ENCODE measurements around the gene ZRSR2. TPM values are rescaled to one million over a fixed set of nuclear protein-coding genes. Genes with fewer than 3 reads are reported as not detected.

The ZRSR2 gene
- total RNA-seq, 1 donor from 2014 or later = 6.0 TPM

- Histone ChIP-seq H3K27me3 (ENCODE audit: control insufficient read depth, insufficient read depth, low read length) (no peaks in the 10 kb centered on the region), H3K4me3 (ENCODE audit: low read depth, low read length) (peak overlapping the region; percentile 85), H3K36me3 (ENCODE audit: control insufficient read depth, insufficient read depth, low read length) (no peaks in the 10 kb centered on the region)
- no peak for TF ChIP-seq CTCF (IDR thresholded peaks at IDR 0.05; ENCODE audit: insufficient read depth, low read length, poor library complexity, severe bottlenecking)
- DNase-seq (ENCODE audit: low read depth) = no peak
Measured at GRCh38 chrX:15790769-15791290, 546 bp downstream of the ZRSR2 start.

- TF ChIP-seq CTCF (IDR thresholded peaks at IDR 0.05; ENCODE audit: insufficient read depth, low read length, poor library complexity, severe bottlenecking) = no peak
- DNase-seq (ENCODE audit: low read depth) = no peak
- Histone ChIP-seq H3K4me3 (ENCODE audit: low read depth, low read length) (no peak overlapping the region), H3K27me3 (ENCODE audit: control insufficient read depth, insufficient read depth, low read length) (no peaks in the 10 kb centered on the region), H3K36me3 (ENCODE audit: control insufficient read depth, insufficient read depth, low read length) (no peaks in the 10 kb centered on the region)
Measured at GRCh38 chrX:15797707-15798106, 7.4 kb downstream of the ZRSR2 start.

GRCh38 chrX:15804563-15804962 is 14.3 kb downstream of the ZRSR2 start:
- no peak for TF ChIP-seq CTCF (IDR thresholded peaks at IDR 0.05; ENCODE audit: insufficient read depth, low read length, poor library complexity, severe bottlenecking)
- no peak for DNase-seq (ENCODE audit: low read depth)
- Histone ChIP-seq H3K36me3 (ENCODE audit: control insufficient read depth, insufficient read depth, low read length) (no peaks in the 10 kb centered on the region), H3K27me3 (ENCODE audit: control insufficient read depth, insufficient read depth, low read length) (no peaks in the 10 kb centered on the region), H3K4me3 (ENCODE audit: low read depth, low read length) (no peak overlapping the region)

GRCh38 chrX:15808254-15808653 is 18.0 kb downstream of the ZRSR2 start:
- no peaks in the 10 kb centered on the region for H3K36me3 ChIP-seq (ENCODE audit: control insufficient read depth, insufficient read depth, low read length)
- DNase-seq (ENCODE audit: low read depth) = no peak
- H3K27me3 ChIP-seq (ENCODE audit: control insufficient read depth, insufficient read depth, low read length) = no peaks in the 10 kb centered on the region
- H3K4me3 ChIP-seq (ENCODE audit: low read depth, low read length) = no peak overlapping the region
- TF ChIP-seq CTCF (IDR thresholded peaks at IDR 0.05; ENCODE audit: insufficient read depth, low read length, poor library complexity, severe bottlenecking) = no peak

GRCh38 chrX:15812192-15812938 is 22.1 kb downstream of the ZRSR2 start:
- no peaks in the 10 kb centered on the region for H3K36me3 ChIP-seq (ENCODE audit: control insufficient read depth, insufficient read depth, low read length)
- no peaks in the 10 kb centered on the region for H3K27me3 ChIP-seq (ENCODE audit: control insufficient read depth, insufficient read depth, low read length)
- no peak for TF ChIP-seq CTCF (IDR thresholded peaks at IDR 0.05; ENCODE audit: insufficient read depth, low read length, poor library complexity, severe bottlenecking)
- no peak for DNase-seq (ENCODE audit: low read depth)
- no peak overlapping the region for H3K4me3 ChIP-seq (ENCODE audit: low read depth, low read length)

- Histone ChIP-seq H3K36me3 (ENCODE audit: control insufficient read depth, insufficient read depth, low read length) (no peaks in the 10 kb centered on the region), H3K27me3 (ENCODE audit: control insufficient read depth, insufficient read depth, low read length) (no peaks in the 10 kb centered on the region), H3K4me3 (ENCODE audit: low read depth, low read length) (no peak overlapping the region)
- no peak for TF ChIP-seq CTCF (IDR thresholded peaks at IDR 0.05; ENCODE audit: insufficient read depth, low read length, poor library complexity, severe bottlenecking)
- no peak for DNase-seq (ENCODE audit: low read depth)
Measured at GRCh38 chrX:15813416-15813815, 23.1 kb downstream of the ZRSR2 start.
